Activated CD4-positive, alpha-beta memory T cell treated with anti-CD3 and anti-CD28 coated beads for 36 hours (primary cell): ENCODE data around the gene LGR6. TPM values are rescaled to one million over a fixed set of nuclear protein-coding genes. Genes with fewer than 3 reads are reported as not detected.
A peak's percentile ranks its signal among the peaks of the same experiment; 100 is the strongest.

Source experiments
- CTCF ChIA-PET: fragments of 350-600 bp; sonication (Branson Sonifier 250); formaldehyde crosslinking; loops from one replicate; lab custom pipeline; 2021; ENCODE audit warnings: antibody characterized with exemption, inconsistent platforms; lab: Charles Lee
- POLR2A ChIA-PET: fragments of 350-600 bp; sonication (Branson Sonifier 250); formaldehyde crosslinking; loops from one replicate; lab custom pipeline; 2021; ENCODE audit warnings: antibody characterized with exemption; lab: Charles Lee
- DNase-seq: peaks from one replicate; pipeline ENCODE4 v3.0.0-alpha.2; 2020
- H3K27ac Mint-ChIP-seq: one replicate; pipeline ENCODE4 v1.8.0; 2021; ENCODE audit warnings: mixed read lengths
- H3K27me3 Mint-ChIP-seq: one replicate; pipeline ENCODE4 v1.8.0; 2021; ENCODE audit warnings: mixed read lengths
- H3K36me3 Mint-ChIP-seq: one replicate; pipeline ENCODE4 v1.8.0; 2021; ENCODE audit warnings: mixed read lengths
- H3K4me1 Mint-ChIP-seq: one replicate; pipeline ENCODE4 v1.8.0; 2021; ENCODE audit warnings: low read depth, mixed read lengths
- H3K4me3 Mint-ChIP-seq: one replicate; pipeline ENCODE4 v1.8.0; 2021; ENCODE audit warnings: mild to moderate bottlenecking, mixed read lengths
- H3K9me3 Mint-ChIP-seq: one replicate; pipeline ENCODE4 v1.8.0; 2021; ENCODE audit warnings: mixed read lengths
- intact Hi-C: fragments of 100-400 bp; cut with micrococcal nuclease; formaldehyde crosslinking; loops from one replicate; pipeline ENCODE4 v1.15.1; 2023
- total RNA-seq, 2 experiments: library from RNA; stranded (reverse); gene quantifications; one replicate each; pipeline ENCODE4 v1.2.3, GENCODE V29; 2021

Gene LGR6
- total RNA-seq, 2 experiments from 2014 or later: 0.05 to 0.10 TPM

DNA sequence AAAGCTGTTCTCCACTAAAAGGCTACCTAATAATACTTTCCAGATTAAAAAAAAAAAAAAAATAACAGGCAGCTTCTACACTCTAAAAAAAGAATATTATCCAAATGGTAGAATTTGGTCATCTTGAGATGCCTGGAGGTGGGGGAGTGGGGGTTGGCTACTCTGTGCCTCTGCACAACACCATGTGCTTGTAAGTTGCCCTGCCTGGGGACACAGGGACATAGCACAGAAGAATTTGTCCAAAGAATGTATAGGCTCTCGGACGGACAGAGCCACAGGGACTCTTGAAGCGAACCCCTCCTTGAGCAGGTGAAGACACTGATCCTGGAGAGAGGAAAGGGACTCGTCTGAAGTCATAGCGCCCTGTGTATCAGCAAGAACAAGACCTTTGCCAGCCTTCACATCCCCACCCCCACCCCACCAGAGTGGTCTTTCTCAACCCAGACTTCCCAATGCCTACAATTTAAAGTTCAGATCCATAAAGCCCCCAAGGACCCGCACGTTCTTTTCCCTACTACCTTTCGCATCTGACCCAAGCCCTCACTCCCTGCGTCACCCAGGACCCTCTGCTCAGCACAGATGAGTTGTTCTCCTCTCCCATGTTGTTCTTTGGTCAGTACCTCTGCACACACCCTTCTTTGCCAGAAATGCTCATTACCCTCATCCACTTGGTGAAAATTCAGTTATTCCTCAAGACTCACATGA lies 72.6 kb downstream of the LGR6 start:
- H3K9me3 Mint-ChIP-seq: no peaks in the 10 kb centered on the region
- H3K4me3 Mint-ChIP-seq: no peak overlapping the region
- no peaks in the 10 kb centered on the region for H3K4me1 Mint-ChIP-seq
- H3K36me3 Mint-ChIP-seq: no peaks in the 10 kb centered on the region
- ChIA-PET CTCF (no interaction called here), POLR2A (no interaction called here)
- no peak for DNase-seq
- H3K27ac Mint-ChIP-seq: no peak overlapping the region
- intact Hi-C loops: no loop called here
- peaks cover 34% of the 10 kb centered on the region for H3K27me3 Mint-ChIP-seq

DNA sequence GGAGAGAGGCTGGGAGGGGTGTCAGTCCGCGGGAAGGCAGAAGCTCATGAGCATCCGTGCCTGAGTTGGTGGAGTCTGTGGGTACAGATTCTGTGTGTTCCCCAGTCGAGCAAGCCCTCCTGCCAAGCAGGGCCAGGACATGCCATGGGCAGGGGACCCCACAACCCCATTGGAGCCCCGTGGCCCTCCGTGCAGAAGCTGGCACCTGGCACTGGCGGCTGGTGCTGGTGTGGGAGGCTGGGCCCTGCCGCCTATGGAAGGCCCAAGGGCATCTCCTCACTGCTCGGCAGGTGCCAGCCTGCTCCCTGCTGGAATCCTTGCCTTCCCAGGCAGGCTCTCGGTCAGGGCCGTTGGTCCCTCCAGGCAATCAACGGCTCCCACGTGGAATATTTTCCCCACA lies 74.4 kb downstream of the LGR6 start:
- no peaks in the 10 kb centered on the region for H3K4me1 Mint-ChIP-seq
- H3K9me3 Mint-ChIP-seq: no peaks in the 10 kb centered on the region
- H3K4me3 Mint-ChIP-seq: no peak overlapping the region
- intact Hi-C loops: no loop called here
- CTCF ChIA-PET: no interaction called here
- no peaks in the 10 kb centered on the region for H3K36me3 Mint-ChIP-seq
- no peak for DNase-seq
- no peak overlapping the region for H3K27ac Mint-ChIP-seq
- peaks cover 34% of the 10 kb centered on the region for H3K27me3 Mint-ChIP-seq
- POLR2A ChIA-PET: no interaction called here

DNA sequence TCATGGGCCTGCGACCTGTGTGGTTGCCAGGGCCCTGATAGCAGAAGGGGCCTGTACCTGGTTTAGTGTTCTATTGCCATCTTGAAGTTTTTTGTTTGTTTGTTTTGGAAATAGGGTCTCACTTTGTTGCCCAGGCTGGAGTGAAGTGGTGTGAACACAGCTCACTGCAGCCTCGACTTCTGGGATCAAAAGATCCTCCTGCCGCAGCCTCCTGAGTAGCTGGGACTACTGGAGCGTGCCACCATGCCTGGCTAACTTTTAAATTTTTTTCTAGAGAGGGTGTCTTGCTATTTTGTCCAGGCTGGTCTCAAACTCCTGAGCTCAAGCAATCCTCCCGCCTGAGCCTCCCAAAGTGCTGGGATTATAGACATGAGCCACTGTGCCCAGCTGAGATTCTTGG lies 75.2 kb downstream of the LGR6 start:
- DNase-seq: no peak
- Mint-ChIP-seq H3K27ac (no peak overlapping the region), H3K9me3 (no peaks in the 10 kb centered on the region), H3K4me1 (no peaks in the 10 kb centered on the region), H3K36me3 (no peaks in the 10 kb centered on the region), H3K27me3 (peaks cover 28% of the 10 kb centered on the region), H3K4me3 (no peak overlapping the region)
- CTCF ChIA-PET: no interaction called here
- intact Hi-C loops: no loop called here
- POLR2A ChIA-PET: no interaction called here

DNA sequence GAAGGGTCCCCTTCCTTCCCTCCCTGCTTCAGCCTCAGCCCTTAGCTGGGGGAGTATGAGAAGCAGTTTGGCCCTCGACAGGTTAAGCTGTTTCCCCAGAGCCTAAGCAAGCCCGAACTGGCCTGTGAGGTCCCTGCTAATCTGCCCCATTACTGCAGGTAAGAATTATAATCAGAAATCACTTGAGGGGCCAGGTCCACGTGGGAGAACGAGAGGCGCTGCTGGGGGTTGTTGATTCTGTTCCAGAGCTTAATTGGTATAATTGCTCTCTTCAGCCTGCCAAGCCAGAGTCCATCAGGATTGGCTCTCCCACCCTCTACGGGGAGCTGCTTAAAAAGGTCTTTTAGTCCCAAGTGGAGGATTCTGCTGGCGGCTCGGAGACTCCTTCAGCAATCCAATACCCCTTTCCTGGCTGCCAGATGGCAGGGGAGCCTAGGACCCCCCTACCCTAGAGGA lies 77.3 kb downstream of the LGR6 start:
- H3K27me3 Mint-ChIP-seq: peaks cover 15% of the 10 kb centered on the region
- H3K9me3 Mint-ChIP-seq: no peaks in the 10 kb centered on the region
- no peaks in the 10 kb centered on the region for H3K4me1 Mint-ChIP-seq
- H3K36me3 Mint-ChIP-seq: no peaks in the 10 kb centered on the region
- POLR2A ChIA-PET: no interaction called here
- intact Hi-C loops: no loop called here
- DNase-seq: no peak
- CTCF ChIA-PET: interaction anchor here (1.8 kb wide), 1 partner anchor 449 kb away, joined by 4 read pairs; no protein-coding TSS in a partner anchor
- no peak overlapping the region for H3K4me3 Mint-ChIP-seq
- no peak overlapping the region for H3K27ac Mint-ChIP-seq

DNA sequence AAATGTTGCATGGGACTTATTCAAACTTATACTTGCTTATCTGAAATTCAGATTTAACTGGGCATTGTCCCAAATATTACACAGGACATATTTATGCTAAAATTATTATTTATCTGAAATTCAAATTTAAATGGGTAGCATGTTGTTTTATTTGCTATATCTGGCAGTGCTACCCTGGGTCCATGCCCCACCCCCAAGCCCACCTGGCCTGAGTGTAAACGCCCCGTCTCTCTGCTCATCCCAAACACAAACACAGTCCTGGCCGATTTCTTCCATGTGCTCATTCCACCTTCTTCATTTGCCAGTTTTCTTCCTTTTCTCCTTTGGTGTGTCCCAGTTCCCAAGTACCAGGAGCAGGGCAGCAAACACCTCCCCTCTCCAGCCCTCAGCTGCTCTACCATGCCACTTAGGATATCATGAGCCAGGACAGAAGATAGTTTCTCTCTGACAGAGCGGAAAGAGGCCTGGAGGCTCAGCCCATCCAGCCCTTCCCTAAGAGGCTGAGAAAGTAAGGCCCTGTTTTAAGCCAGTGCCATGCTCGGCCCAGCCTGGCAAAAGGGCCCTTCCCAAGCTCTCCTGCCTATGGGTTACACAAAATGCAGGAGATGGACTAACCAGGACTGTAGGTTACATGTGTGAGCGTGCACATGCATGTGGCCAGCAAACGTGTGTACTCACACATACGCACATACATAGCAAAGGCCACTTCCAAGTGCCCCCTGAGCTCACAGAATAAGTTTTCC lies 78.7 kb downstream of the LGR6 start:
- ChIA-PET POLR2A (no interaction called here), CTCF (interaction anchor here (1.2 to 4.4 kb wide), 3 partner anchors 41 to 80 kb away, joined by 3 to 34 read pairs (median 23); no protein-coding TSS in a partner anchor)
- Mint-ChIP-seq H3K9me3 (no peaks in the 10 kb centered on the region), H3K36me3 (no peaks in the 10 kb centered on the region), H3K4me3 (no peak overlapping the region), H3K4me1 (no peaks in the 10 kb centered on the region), H3K27me3 (peaks cover 8% of the 10 kb centered on the region), H3K27ac (no peak overlapping the region)
- DNase-seq: no peak
- intact Hi-C loops: no loop called here

DNA sequence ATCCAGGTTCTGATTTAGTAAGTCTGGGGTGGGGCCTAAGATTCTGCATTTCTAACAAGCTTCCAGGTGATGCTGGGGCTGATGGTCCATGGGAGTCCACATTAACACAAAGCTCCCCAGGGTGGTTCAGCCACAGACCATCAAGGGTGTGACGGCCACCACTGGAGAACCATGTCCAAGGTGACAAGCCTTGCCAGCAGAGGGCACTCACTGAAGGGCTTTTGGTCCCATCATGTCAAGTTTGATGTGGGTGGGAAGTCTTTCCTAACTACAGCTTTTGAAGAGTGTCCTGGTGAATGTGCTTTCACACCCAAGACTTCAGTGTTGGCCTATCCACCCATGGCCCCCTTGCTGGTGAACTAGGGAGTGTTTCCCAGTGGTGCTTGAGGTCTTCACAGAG lies 81.0 kb downstream of the LGR6 start:
- Mint-ChIP-seq H3K27ac (no peak overlapping the region), H3K36me3 (no peaks in the 10 kb centered on the region), H3K4me1 (no peaks in the 10 kb centered on the region), H3K27me3 (peaks cover 3% of the 10 kb centered on the region), H3K9me3 (no peaks in the 10 kb centered on the region), H3K4me3 (no peak overlapping the region)
- ChIA-PET CTCF (interaction anchor here (0.7 to 4.4 kb wide), 14 partner anchors 11 to 445 kb away, joined by 3 to 34 read pairs (median 4); partner anchors contain the start of gene LGR6), POLR2A (no interaction called here)
- DNase-seq: peak; percentile 68
- intact Hi-C loops: loop anchor here (1.0 kb wide), 1 partner anchor 41 kb away; no protein-coding TSS in a partner anchor

DNA sequence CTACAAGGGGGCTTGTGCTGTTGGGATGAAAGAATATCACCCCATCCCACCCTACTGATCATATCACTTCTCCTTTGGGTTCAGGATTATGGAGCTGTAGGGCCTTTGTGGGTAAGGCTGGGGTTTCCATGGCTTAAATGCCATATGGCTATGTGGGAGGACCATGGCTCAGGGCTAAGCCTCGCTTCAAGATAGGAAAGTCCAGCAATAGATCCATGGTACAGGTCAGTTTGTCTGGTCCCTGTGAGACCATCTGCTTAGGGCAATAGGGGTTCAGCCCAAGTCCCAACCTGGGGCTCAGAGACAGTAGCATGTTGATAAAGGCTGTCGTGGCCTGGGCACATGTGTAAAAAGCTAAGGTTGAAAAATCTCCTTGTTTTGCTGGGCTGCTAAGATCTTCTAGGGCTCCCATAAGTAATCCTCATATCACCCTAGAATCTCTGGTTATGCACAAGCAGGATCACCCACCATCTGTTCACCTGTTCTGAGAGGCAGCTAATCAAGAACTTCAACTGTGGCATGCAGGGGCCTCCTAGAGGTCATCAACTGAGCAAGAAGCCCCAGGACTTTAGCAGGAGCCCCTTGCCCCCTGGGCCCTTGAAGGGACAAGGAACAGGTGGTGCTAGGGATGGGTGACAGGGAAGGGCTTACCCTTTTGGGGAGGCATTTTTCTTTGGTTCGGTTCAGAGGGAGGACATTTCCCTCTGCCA lies 81.6 kb downstream of the LGR6 start:
- H3K27ac Mint-ChIP-seq: no peak overlapping the region
- no peak for DNase-seq
- peaks cover 3% of the 10 kb centered on the region for H3K27me3 Mint-ChIP-seq
- no peak overlapping the region for H3K4me3 Mint-ChIP-seq
- H3K36me3 Mint-ChIP-seq: no peaks in the 10 kb centered on the region
- ChIA-PET POLR2A (no interaction called here), CTCF (interaction anchor here (1.0 to 4.4 kb wide), 10 partner anchors 17 to 296 kb away, joined by 3 to 34 read pairs (median 7); partner anchors contain the start of gene LGR6)
- intact Hi-C loops: no loop called here
- no peaks in the 10 kb centered on the region for H3K9me3 Mint-ChIP-seq
- H3K4me1 Mint-ChIP-seq: no peaks in the 10 kb centered on the region

DNA sequence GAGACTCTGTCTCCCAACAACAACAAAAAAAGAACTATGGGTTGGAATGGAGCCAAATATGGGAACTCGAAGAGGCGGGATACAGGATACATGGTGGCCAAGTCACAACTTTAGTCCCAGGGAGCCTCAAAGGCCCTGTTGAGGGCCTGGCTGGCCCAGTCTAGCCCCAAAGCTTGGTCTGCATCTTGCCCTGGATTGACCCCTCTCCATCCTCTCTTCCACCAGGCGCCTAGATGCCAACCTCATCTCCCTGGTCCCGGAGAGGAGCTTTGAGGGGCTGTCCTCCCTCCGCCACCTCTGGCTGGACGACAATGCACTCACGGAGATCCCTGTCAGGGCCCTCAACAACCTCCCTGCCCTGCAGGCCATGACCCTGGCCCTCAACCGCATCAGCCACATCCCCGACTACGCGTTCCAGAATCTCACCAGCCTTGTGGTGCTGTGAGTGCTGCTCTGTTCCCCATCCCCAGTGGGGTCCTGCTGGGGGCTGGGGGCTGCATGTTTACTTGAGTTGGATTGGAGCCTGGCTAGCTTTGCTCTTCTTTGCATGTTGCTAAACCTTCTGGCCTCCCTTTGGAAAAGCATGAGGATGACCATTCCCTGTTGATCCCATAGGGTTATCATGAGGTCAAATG lies 82.6 kb downstream of the LGR6 start:
- CTCF ChIA-PET: interaction anchor here (0.6 to 1.9 kb wide), 4 partner anchors 19 to 83 kb away, joined by 3 to 6 read pairs (median 4); no protein-coding TSS in a partner anchor

DNA sequence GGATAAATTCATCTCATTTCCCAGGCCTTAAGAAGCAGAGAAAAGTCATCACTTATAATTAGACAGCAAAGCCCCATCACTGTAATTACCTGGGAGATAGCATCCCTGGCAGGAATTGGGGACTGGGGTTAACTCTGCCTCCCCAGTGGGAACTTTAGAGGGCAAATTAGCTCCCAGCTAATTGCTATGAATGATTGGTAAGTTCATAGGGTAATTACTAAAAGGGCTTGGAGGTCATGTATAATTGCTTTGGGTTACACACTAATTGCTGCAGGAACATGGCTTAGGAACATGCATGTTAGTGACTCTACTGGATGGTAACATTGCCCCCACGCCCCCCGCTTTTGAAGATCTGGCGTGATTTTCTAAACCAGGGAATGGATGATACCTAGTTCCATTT lies 83.3 kb downstream of the LGR6 start:
- ChIA-PET POLR2A (no interaction called here), CTCF (interaction anchor here (0.6 to 1.9 kb wide), 4 partner anchors 19 to 84 kb away, joined by 3 to 6 read pairs (median 4); no protein-coding TSS in a partner anchor)
- DNase-seq: no peak
- Mint-ChIP-seq H3K36me3 (no peaks in the 10 kb centered on the region), H3K4me1 (no peaks in the 10 kb centered on the region), H3K27ac (no peak overlapping the region), H3K9me3 (no peaks in the 10 kb centered on the region), H3K27me3 (peaks cover 2% of the 10 kb centered on the region), H3K4me3 (no peak overlapping the region)
- intact Hi-C loops: no loop called here

More for the DNA sequence above, 82.6 kb downstream of the LGR6 start:
- Mint-ChIP-seq H3K27me3 (peaks cover 3% of the 10 kb centered on the region), H3K9me3 (no peaks in the 10 kb centered on the region), H3K27ac (no peak overlapping the region), H3K4me3 (no peak overlapping the region), H3K4me1 (no peaks in the 10 kb centered on the region), H3K36me3 (no peaks in the 10 kb centered on the region)
- intact Hi-C loops: no loop called here
- DNase-seq: no peak
- POLR2A ChIA-PET: no interaction called here

DNA sequence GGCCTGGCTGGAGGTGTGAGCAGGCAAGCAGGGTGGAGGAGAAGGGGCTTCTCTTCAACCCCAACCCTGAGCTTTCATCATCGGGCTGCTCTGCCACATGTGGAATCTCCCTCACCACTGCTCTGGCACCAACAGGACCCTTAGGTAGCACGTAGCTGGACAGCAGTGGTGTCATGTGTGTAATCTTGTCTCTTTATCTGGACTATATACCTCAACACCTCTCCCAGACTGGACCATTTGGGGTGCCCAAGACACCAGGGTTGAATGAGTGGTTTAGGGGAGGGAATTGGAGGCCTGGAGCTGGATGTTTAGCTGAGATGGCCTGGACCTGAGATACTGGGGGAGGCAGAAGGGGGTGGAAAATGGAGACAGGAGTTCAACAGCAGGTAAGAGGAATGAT lies 85.2 kb downstream of the LGR6 start:
- CTCF ChIA-PET: interaction anchor here (1.4 to 1.5 kb wide), 4 partner anchors 37 to 94 kb away, joined by 3 to 5 read pairs (median 3); no protein-coding TSS in a partner anchor
- no peaks in the 10 kb centered on the region for H3K27me3 Mint-ChIP-seq

DNA sequence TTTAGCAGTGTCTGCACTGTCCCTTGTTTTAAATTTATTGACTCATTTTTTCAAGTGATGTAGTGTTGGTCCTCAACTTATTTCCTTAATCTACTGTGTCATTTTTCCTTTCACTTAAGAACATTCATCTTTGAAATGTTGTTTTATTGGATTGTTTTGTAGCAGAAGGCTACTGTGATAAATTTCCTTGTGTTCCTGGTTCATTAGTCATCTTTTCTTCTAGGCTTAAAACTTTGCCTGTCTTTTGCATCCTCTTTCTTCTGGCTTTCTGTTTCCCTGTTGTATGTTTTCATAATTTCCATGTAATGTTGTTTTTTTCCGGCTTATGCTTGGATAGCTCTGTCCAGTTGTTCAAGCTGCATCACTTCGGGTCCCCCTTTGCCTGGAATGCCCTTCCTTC lies 86.2 kb downstream of the LGR6 start:
- Mint-ChIP-seq H3K27me3 (no peaks in the 10 kb centered on the region), H3K4me1 (peaks cover 13% of the 10 kb centered on the region), H3K36me3 (no peaks in the 10 kb centered on the region), H3K9me3 (no peaks in the 10 kb centered on the region), H3K27ac (no peak overlapping the region), H3K4me3 (no peak overlapping the region)
- ChIA-PET CTCF (interaction anchor here (1.4 to 1.5 kb wide), 3 partner anchors 36 to 95 kb away, joined by 3 to 5 read pairs (median 3); no protein-coding TSS in a partner anchor), POLR2A (no interaction called here)
- no peak for DNase-seq
- intact Hi-C loops: no loop called here

More for the DNA sequence above, 85.2 kb downstream of the LGR6 start:
- no peaks in the 10 kb centered on the region for H3K9me3 Mint-ChIP-seq
- DNase-seq: no peak
- no peaks in the 10 kb centered on the region for H3K36me3 Mint-ChIP-seq
- H3K4me3 Mint-ChIP-seq: no peak overlapping the region
- peaks cover 10% of the 10 kb centered on the region for H3K4me1 Mint-ChIP-seq
- POLR2A ChIA-PET: no interaction called here
- H3K27ac Mint-ChIP-seq: no peak overlapping the region
- intact Hi-C loops: no loop called here
